Skeletal muscle satellite cell (primary cell): Measurements from ENCODE around the gene ETFA.
A peak's percentile ranks its signal among the peaks of the same experiment; 100 is the strongest.

Experiments used
- H3K27me3 ChIP-seq: 2 replicates; pipeline ENCODE4 v1.7.0; 2013; ENCODE audit warnings: low read length; ENCODE audit not compliant: control insufficient read depth, insufficient read depth
- H3K36me3 ChIP-seq: 2 replicates; pipeline ENCODE4 v1.7.0; 2013; ENCODE audit warnings: mild to moderate bottlenecking, control low read depth, low read length; ENCODE audit not compliant: insufficient read depth
- H3K4me1 ChIP-seq: 2 replicates; pipeline ENCODE4 v1.7.0; 2013; ENCODE audit warnings: low read length; ENCODE audit not compliant: control insufficient read depth, insufficient read depth
- H3K4me2 ChIP-seq: 2 replicates; pipeline ENCODE4 v1.7.0; 2013; ENCODE audit warnings: mild to moderate bottlenecking, low read length
- H3K4me3 ChIP-seq: 2 replicates; pipeline ENCODE4 v1.7.0; 2013; ENCODE audit warnings: low read length
- H3K9ac ChIP-seq: 2 replicates; pipeline ENCODE4 v1.7.0; 2013; ENCODE audit warnings: mild to moderate bottlenecking, low read depth, low read length, moderate library complexity
- H3K9me3 ChIP-seq: replicated peaks from 2 replicates; pipeline ENCODE4 v1.7.0; 2013; ENCODE audit warnings: mild to moderate bottlenecking, control low read depth, low read length

Gene ETFA

DNA sequence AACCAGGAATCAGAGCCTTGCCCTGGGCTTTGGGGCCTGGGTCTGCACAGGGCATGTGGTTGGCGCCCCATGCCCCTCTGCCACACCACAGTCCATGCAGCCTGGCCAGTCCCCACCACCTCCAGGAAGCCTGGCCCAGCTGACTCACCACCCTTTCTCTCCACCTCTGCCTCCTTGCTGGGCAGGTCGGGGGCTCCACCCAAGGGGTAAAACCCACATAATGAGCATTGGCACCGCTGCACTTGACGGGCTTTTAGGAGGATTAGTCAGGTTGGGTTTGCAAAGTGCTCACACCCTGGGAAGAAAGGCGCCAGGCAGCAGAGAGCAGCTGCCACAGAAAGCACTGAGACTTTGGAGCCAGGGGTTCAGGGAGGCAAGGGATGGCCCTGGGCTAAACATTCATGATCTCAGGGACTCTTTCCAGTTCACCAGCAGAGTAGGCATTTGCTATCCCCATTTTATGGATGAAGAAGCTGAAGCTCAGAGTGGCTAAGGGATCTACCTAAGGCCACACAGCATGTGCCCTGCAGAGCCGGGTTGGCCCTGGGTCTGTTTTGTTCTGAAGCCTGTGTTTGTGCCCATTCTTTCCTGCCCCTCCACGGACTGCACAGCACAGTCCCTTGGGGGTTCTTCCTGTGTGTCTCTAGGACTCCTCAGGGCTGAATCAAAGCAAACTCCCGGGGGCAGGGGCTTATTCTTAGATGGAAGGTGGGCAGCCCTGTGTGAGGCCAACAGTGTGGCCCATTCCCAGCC is 113.4 kb downstream of the ETFA start:
- Histone ChIP-seq H3K27me3 (no peaks in the 10 kb centered on the region), H3K36me3 (no peaks in the 10 kb centered on the region), H3K4me1 (peaks cover 45% of the 10 kb centered on the region), H3K9me3 (no peaks in the 10 kb centered on the region), H3K9ac (no peak overlapping the region), H3K4me2 (no peak overlapping the region), H3K4me3 (no peak overlapping the region)

DNA sequence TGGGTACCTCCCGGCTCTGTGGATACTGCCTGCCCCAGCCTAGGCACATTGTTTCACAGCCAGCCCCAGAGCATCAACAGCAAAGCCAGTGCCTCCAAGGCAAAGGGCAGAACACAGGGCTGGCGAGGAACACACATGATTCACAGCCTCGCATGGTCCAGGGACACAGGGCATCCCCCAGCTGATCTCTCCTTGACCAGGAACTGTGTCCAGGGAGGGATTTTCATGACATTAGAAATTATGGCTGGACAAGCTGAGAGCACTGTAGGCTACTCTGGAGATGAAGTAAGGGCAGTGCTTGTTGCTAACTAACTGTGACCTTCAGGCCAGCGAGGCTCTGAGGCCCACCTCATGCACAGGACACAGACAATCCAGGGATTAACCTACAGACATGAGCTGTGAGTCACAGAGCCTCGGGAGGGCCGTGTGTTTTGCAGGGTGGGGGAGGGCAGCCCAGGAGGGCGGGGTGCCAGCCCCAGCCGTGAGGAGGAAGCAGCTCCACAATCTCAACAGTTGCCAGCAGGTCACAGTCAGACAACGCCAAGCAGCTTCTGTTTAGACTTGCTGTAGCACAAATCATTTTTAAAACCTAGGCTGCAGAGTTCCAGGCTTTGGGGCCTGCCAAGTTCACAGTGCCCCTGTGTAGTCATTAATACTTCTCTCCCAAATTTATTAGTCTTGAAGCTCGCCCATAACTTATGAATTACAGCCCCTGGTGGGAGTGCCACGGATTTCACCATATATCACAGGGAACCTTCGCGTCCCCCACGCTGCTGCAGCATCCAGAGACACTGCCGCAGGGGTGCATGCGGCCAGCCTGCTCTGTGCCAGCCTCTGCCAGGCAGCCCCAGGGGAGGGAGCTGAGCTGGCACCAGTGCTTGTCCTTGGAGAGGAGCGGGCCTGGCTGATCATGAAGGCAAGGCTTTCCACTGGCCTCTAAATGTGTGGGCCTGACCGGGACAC is 114.7 kb downstream of the ETFA start:
- H3K4me1 ChIP-seq, result peaks cover 45% of the 10 kb centered on the region
- no peaks in the 10 kb centered on the region for H3K27me3 ChIP-seq
- H3K4me2 ChIP-seq, result peak overlapping the region; percentile 64
- H3K4me3 ChIP-seq, result peak overlapping the region; percentile 34
- H3K9me3 ChIP-seq, result no peaks in the 10 kb centered on the region
- no peak overlapping the region for H3K9ac ChIP-seq
- H3K36me3 ChIP-seq, result no peaks in the 10 kb centered on the region

DNA sequence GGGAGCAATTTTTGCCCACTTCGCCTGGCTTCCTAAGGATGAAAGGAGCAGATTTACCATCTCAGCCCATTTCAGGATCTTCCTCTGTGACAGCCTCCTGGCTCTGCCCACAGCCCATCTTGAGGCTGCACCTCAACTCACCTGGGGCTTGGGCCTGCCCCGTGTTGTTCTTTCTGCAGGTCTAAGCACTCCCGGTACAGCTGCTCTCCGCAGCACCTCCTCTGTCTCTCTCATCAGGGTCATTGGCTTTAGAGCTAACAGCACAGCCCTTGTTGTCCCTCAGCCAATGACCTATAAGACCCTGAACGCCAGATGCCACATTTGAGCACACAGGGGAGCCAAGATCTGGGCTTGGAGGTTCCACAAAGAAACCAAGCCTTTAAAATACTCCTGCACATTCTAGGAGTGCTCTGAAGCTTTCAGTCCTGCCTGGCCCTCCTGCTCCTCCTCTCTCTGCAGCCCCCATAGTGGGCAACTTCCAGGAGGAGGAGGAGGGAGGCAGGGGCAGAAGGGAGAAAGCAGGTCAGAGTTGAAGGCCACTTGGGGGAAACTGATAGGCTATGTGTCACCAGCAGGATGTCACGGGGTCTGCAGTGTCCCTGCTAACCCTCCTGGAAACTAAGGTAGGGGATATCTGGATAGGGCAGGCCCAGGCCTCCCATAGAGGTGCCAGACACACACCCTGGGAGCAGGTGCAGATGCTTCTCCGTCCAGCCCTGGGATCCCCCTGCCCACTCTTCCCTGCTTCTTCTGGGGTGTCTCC is 115.6 kb downstream of the ETFA start:
- Histone ChIP-seq H3K27me3 (no peaks in the 10 kb centered on the region), H3K9me3 (no peaks in the 10 kb centered on the region), H3K4me3 (no peak overlapping the region)

DNA sequence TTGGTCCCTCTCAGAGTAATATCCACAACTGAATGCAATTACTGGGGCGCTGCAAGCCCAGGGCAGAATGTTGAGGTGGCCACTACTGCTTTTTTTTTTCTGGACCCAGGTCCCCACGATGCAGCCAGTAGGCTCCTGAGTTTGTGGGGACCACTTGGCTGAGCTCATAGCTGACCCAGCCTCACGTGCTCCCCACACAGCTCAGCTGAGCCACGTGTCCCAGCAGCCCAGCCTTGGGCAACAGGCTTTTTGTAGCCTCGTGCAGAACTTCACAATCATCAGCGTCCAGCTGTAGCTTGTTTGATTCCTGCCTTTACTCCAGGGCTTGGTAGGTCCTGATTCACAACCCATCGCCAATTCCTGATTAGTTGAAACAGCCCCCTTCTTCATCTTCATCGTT is 117.3 kb downstream of the ETFA start:
- Histone ChIP-seq H3K4me2 (no peak overlapping the region), H3K27me3 (peaks cover 3% of the 10 kb centered on the region), H3K36me3 (no peaks in the 10 kb centered on the region), H3K4me1 (peaks cover 38% of the 10 kb centered on the region), H3K9me3 (no peaks in the 10 kb centered on the region), H3K4me3 (no peak overlapping the region), H3K9ac (no peak overlapping the region)

More for the DNA sequence above, 115.6 kb downstream of the ETFA start:
- H3K4me2 ChIP-seq, result peak overlapping the region; percentile 64
- no peaks in the 10 kb centered on the region for H3K36me3 ChIP-seq
- no peak overlapping the region for H3K9ac ChIP-seq
- peaks cover 45% of the 10 kb centered on the region for H3K4me1 ChIP-seq

DNA sequence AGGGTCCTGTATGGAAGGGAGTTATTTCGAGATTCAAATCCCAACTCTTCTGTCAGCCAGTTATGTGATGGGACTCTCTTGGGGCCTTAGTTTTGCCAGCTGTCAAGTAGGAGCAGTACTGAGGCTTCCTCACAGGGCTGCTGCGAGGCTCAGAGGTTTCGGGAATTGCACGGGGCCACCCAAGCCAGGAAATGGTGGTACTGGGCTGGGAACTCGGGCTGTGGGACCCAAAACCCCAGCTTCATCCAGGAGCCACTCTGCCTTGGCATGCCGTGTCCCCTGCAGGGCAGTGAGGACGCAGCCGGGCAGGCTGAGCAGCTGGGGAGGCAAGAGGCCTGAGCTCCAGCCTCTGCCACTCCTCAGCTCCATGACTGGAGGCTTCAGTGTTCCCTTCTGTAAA is 118.6 kb downstream of the ETFA start:
- Histone ChIP-seq H3K4me2 (no peak overlapping the region), H3K9ac (no peak overlapping the region), H3K4me3 (no peak overlapping the region), H3K9me3 (no peaks in the 10 kb centered on the region), H3K27me3 (peaks cover 3% of the 10 kb centered on the region), H3K4me1 (peaks cover 26% of the 10 kb centered on the region), H3K36me3 (no peaks in the 10 kb centered on the region)

DNA sequence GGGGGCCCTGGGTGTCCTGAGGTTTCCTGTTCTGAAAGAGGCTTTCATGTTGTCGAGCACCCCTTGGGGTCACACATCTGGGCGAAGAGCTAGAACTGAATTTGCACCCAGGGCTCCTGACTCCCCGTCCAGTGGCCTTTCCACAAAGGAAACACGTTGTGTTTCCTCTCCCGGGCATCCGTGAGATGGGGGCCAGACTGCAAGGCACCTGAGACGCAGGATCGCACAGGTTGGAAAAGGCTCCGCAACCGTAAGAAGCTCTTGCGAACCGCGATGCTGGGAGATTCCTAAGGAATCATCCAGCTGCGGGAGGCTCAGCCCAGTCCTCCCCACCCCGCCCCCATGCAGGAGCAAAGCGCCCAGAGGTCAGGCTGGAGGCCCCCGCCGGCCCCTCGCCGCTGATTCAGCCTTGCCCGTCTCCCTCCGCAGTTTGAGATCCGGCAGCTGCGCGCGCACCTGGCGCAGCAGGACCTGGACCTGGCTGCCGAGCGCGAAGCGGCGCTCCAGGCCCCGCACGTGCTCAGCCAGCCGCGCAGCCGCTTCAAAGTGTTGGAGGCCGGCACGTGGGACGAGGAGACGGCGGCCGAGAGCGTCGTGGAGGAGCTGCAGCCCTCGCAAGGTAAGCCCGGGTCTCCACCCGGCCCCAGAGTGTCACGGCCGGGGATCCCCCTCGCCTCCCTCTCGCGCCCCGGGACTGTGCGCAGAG is 119.6 kb downstream of the ETFA start:
- Histone ChIP-seq H3K9me3 (no peaks in the 10 kb centered on the region), H3K4me2 (no peak overlapping the region), H3K27me3 (peaks cover 3% of the 10 kb centered on the region), H3K36me3 (no peaks in the 10 kb centered on the region), H3K9ac (no peak overlapping the region), H3K4me3 (no peak overlapping the region), H3K4me1 (peaks cover 15% of the 10 kb centered on the region)

DNA sequence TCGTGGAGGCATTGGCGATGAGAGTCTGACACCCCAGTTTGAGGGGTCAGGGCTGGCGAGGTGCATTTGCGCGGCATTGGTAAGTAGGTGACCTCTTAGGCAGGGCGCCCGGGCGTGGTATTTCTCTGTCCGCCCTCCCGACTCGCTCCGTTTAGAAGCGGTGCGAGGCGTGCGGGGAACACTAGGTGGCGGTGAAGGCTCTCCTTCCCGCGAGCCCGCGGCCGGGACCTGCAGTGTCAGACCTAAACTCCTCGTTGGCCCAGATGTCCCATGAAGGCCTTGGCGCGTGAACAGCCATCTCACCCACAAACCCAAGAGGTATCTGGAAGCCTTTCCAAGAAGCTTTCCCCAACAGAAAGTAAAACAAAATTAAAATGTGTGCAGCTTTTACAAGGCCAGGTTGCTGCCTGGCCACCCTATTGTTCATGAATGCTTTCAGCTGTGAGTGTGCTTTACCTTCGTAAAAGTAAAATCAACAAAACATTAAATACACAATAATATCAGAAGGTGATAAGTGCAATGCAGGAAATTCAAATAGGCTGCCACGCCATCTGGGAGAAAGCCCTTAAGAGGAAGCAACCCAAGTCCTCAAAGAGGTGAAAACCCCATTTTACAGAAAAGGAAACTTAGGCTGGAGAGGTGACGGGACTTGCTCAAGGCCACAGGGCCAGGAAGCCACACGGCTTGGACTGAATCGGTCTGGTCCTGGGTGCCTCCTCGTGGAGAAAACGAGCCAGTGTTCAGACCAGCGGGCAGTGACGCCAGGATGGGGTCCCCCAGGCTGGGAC is 120.3 kb downstream of the ETFA start:
- Histone ChIP-seq H3K9ac (no peak overlapping the region), H3K4me1 (peaks cover 11% of the 10 kb centered on the region), H3K4me3 (no peak overlapping the region), H3K9me3 (no peaks in the 10 kb centered on the region), H3K27me3 (peaks cover 3% of the 10 kb centered on the region), H3K4me2 (peak overlapping the region; percentile 73), H3K36me3 (no peaks in the 10 kb centered on the region)

DNA sequence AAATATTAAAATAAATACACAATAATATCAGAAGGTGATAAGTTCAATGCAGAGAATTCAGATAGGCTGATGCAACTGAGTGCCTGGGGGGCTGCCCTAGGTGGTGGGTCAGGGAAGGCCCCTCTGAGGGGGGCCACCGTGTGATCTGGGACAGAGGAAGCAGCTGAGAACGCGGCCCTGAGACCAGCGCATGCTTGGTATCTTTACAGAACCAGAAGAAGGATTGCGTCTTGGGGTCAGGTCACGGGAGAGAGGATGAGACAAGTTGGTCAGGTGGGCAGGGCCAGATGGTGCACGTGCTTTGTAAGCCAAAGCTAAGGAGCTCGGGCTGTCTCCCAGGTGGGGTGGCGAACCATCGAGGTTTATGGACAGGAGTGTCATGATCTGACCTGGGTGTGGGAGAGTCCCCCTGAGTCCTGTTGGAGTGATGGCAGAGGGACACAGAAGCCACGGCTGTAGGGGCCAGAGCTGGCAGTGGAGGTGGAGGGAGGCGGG is 121.2 kb downstream of the ETFA start:
- H3K9ac ChIP-seq, result no peak overlapping the region
- H3K27me3 ChIP-seq, result peaks cover 3% of the 10 kb centered on the region
- no peaks in the 10 kb centered on the region for H3K9me3 ChIP-seq
- no peak overlapping the region for H3K4me3 ChIP-seq
- H3K4me2 ChIP-seq, result no peak overlapping the region
- no peaks in the 10 kb centered on the region for H3K36me3 ChIP-seq
- H3K4me1 ChIP-seq, result peaks cover 14% of the 10 kb centered on the region

DNA sequence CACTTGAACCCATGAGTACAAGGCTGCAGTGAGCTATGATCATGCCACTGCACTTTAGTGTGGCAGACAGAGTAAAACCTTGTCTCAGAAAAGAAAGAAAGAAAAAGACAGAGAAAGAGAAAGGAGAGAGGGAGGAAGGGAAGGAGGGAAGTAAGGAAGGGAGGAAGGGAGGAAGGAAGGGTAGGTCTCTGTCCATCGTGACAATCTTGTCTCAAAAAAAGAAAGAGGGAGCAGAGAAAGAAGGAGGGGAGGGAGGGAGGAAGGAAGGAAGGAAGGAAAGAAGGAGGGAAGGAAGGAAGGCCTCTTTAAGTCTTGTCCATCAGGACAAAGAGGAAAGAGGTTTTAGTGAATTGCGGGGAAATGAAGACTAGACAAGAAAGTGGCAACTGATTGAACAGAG is 122.2 kb downstream of the ETFA start:
- Histone ChIP-seq H3K36me3 (no peaks in the 10 kb centered on the region), H3K9ac (no peak overlapping the region), H3K27me3 (peaks cover 3% of the 10 kb centered on the region), H3K4me2 (no peak overlapping the region), H3K4me1 (peaks cover 14% of the 10 kb centered on the region), H3K4me3 (no peak overlapping the region), H3K9me3 (no peaks in the 10 kb centered on the region)

DNA sequence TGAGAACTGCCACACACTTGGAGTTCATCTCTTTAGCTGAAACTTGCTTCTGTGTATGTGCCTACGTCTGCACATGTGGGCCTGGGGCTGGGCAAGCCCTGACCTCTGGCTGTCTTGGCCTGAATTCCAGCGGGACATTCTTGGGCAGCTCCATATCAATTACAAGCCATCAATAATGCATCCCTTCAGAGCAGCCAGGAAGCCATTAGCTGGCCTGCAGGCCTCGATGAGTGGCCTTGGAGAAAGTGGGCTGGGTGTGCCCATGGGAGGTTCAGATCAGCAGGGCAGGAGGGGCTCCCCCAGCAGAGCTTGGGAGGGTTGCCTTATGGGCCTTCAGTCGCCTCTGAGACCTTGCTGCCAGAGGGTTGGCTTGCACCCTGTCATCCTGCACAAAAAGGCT is 124.1 kb downstream of the ETFA start:
- Histone ChIP-seq H3K4me3 (no peak overlapping the region), H3K4me2 (no peak overlapping the region), H3K27me3 (peaks cover 3% of the 10 kb centered on the region), H3K4me1 (peaks cover 16% of the 10 kb centered on the region), H3K9ac (no peak overlapping the region), H3K36me3 (no peaks in the 10 kb centered on the region), H3K9me3 (no peaks in the 10 kb centered on the region)
